ENCODE results near the gene COL23A1. TPM values are rescaled to one million over a fixed set of nuclear protein-coding genes. Genes with fewer than 3 reads are reported as not detected.

Gene COL23A1
- total RNA-seq, 4 donors from 2014 or later = 0.93 to 4.6 (median 2.4) TPM

- WGBS, 2 donors (ENCODE audit: low coverage in 1 of 2) = 31 to 42% methylated on average over 3 of the region's 3 CpGs
- no peak for TF ChIP-seq CTCF (IDR thresholded peaks at IDR 0.05)
- no peak for TF ChIP-seq POLR2A (IDR thresholded peaks at IDR 0.05)
- no peak for TF ChIP-seq EP300 (IDR thresholded peaks at IDR 0.05)
- TF ChIP-seq POLR2AphosphoS5 (IDR thresholded peaks at IDR 0.05) = no peak
- ATAC-seq = no peak
- Histone ChIP-seq H3K4me1 (peaks cover 5 to 56% (median 6%) of the 10 kb centered on the region in 3 donors), H3K9me3 (no peaks in the 10 kb centered on the region), H3K27me3 (no peaks in the 10 kb centered on the region), H3K36me3 (peaks cover 0 to 94% of the 10 kb centered on the region in 2 donors), H3K27ac (peak overlapping the region in 3 of 4 donors; percentile 6 to 55 (median 34)), H3K4me3 (no peak overlapping the region)
These were observed 16.1 kb upstream of the COL23A1 start for GRCh38 chr5:178606269-178606668.

DNA sequence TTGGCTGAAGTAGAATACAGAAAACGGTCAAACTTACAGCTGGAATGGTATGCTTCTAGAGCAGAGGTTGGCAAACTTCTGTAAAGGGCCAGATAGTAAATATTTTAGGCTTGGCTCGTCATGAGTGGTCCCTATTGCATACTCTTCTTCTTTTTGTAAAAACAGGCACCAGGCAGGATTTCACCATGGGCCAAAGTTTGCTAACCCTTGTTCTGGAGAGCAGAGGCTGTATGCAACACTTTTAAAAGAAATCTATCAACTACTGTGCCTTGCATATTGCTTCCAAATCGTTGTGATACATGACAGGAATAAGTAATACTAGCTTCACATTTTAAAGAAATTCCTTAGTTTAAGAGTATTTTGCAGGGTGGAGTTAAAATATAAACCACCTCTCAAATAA is 15.6 kb upstream of the COL23A1 start:
- Histone ChIP-seq H3K27me3 (no peaks in the 10 kb centered on the region), H3K27ac (peak overlapping the region in 2 of 4 donors; percentile 3 to 16), H3K9me3 (no peaks in the 10 kb centered on the region), H3K4me1 (peaks cover 5 to 57% (median 6%) of the 10 kb centered on the region in 3 donors), H3K36me3 (peaks cover 0 to 94% of the 10 kb centered on the region in 2 donors), H3K4me3 (no peak overlapping the region)
- 27 to 36% methylated on average over 3 of the region's 3 CpGs for WGBS, 2 donors (ENCODE audit: low coverage in 1 of 2)
- ATAC-seq = no peak
- TF ChIP-seq POLR2AphosphoS5 (IDR thresholded peaks at IDR 0.05) = no peak
- TF ChIP-seq CTCF (IDR thresholded peaks at IDR 0.05) = no peak
- TF ChIP-seq EP300 (IDR thresholded peaks at IDR 0.05) = no peak
- TF ChIP-seq POLR2A (IDR thresholded peaks at IDR 0.05) = no peak

DNA sequence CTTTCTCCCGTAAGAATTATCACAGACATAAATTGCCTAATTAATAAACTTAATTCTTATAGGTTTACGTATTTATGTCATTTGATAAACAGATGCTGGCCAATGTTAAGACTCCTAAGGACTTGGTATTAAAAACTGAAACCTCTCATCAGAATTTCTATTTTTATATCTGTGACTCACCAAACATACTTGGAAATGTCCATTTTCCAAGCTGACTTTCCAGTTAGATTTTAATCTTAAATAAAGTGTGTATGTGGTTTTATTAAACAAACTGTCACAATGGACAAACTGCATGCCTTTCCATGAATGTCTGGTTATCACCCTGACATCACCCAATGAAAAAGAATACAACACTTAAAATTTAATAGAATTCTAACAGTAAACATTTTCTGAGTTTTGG is 12.6 kb upstream of the COL23A1 start:
- Histone ChIP-seq H3K4me3 (no peak overlapping the region), H3K27ac (peak overlapping the region; percentile 15 to 71 (median 50)), H3K4me1 (peaks cover 5 to 57% (median 6%) of the 10 kb centered on the region in 3 donors), H3K36me3 (peaks cover 0 to 85% of the 10 kb centered on the region in 2 donors), H3K9me3 (no peaks in the 10 kb centered on the region), H3K27me3 (no peaks in the 10 kb centered on the region)
- WGBS, 2 donors (ENCODE audit: low coverage in 1 of 2) = 29 to 47% methylated on average over 2 of the region's 2 CpGs
- ATAC-seq = no peak
- TF ChIP-seq POLR2A (IDR thresholded peaks at IDR 0.05) (no peak), POLR2AphosphoS5 (IDR thresholded peaks at IDR 0.05) (peak; percentile 43)

- Histone ChIP-seq H3K36me3 (peaks cover 0 to 38% of the 10 kb centered on the region in 2 donors), H3K9me3 (peaks cover 0 to 19% (median 3%) of the 10 kb centered on the region in 3 donors), H3K27me3 (no peaks in the 10 kb centered on the region), H3K4me3 (no peak overlapping the region), H3K4me1 (peaks cover 0 to 9% (median 0%) of the 10 kb centered on the region in 3 donors), H3K27ac (no peak overlapping the region)
- no peak for TF ChIP-seq EP300 (IDR thresholded peaks at IDR 0.05)
- no peak for TF ChIP-seq CTCF (IDR thresholded peaks at IDR 0.05)
- ATAC-seq = no peak
- 93 to 94% methylated on average over 2 of the region's 2 CpGs for WGBS, 2 donors (ENCODE audit: low coverage in 1 of 2)
These were observed 5.6 kb upstream of the COL23A1 start for GRCh38 chr5:178595750-178596149.

DNA sequence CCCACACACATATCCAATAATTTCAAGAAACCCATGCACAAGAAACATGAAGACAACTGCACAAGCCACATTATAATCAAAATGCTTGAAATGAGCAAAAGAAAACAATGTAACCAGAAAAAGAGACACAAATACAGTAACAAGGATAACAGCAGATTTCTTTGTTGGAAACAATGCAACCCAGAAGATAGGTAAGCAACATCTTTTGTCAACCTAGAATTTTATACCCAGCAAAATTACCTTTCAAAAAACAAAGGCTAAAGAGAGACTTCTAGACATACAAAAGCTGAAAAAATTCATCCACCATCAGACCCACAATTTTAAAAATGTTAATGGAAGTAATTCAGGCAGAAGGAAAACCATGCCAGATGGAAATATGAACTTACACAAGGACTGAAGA is 5.0 kb upstream of the COL23A1 start:
- ATAC-seq = no peak
- H3K27me3 ChIP-seq = no peaks in the 10 kb centered on the region
- H3K36me3 ChIP-seq = peaks cover 0 to 33% of the 10 kb centered on the region in 2 donors
- peaks cover 0 to 15% (median 0%) of the 10 kb centered on the region in 3 donors for H3K4me1 ChIP-seq
- H3K9me3 ChIP-seq = peaks cover 0 to 19% (median 3%) of the 10 kb centered on the region in 3 donors
- TF ChIP-seq POLR2A (IDR thresholded peaks at IDR 0.05) (no peak), POLR2AphosphoS5 (IDR thresholded peaks at IDR 0.05) (no peak), EP300 (IDR thresholded peaks at IDR 0.05) (no peak), CTCF (IDR thresholded peaks at IDR 0.05) (no peak)
- no peak overlapping the region for H3K4me3 ChIP-seq
- H3K27ac ChIP-seq = no peak overlapping the region

Measured in gastroesophageal sphincter (tissue), 4 donors.